IgD-negative memory B cell (primary cell): Measurements from ENCODE around the gene DLAT. TPM values are rescaled to one million over a fixed set of nuclear protein-coding genes. Genes with fewer than 3 reads are reported as not detected.

Experiments used
- polyA plus RNA-seq: library from polyadenylated mRNA; unstranded; fragments of 300-500 nt; fragmentation: Illumina TruSeq; gene quantifications from one replicate; pipeline ENCODE4 v1.2.3, GENCODE V29; 2021

DLAT gene
- polyA plus RNA-seq, 1 donor from 2014 or later, result 27.8 TPM

Other genes with a start within 250 kb of the DLAT start
- 13.6 TPM for gene ALG9, start 153.8 kb upstream of the DLAT start, polyA plus RNA-seq
- gene FDXACB1, start 146.2 kb upstream of the DLAT start, polyA plus RNA-seq, result 6.8 TPM
- 25.7 TPM for gene CFAP68, start 145.9 kb upstream of the DLAT start, polyA plus RNA-seq
- gene CRYAB, start 113.6 kb upstream of the DLAT start, polyA plus RNA-seq, result not detected
- gene HSPB2, start 112.7 kb upstream of the DLAT start, polyA plus RNA-seq, result not detected
- gene C11orf52, start 106.5 kb upstream of the DLAT start, polyA plus RNA-seq, result not detected
- gene DIXDC1, start 88.1 kb upstream of the DLAT start, polyA plus RNA-seq, result 0.34 TPM
- not detected for gene PIH1D2, start 48.6 kb downstream of the DLAT start, polyA plus RNA-seq
- gene NKAPD1, start 48.9 kb downstream of the DLAT start, polyA plus RNA-seq, result 18.7 TPM
- gene TIMM8B, start 61.3 kb downstream of the DLAT start, polyA plus RNA-seq, result 55.9 TPM
- 142 TPM for gene SDHD, start 61.5 kb downstream of the DLAT start, polyA plus RNA-seq
- 0.65 TPM for gene IL18, start 138.7 kb downstream of the DLAT start, polyA plus RNA-seq
- gene TEX12, start 142.0 kb downstream of the DLAT start, polyA plus RNA-seq, result 0.20 TPM
- 0.30 TPM for gene BCO2, start 150.1 kb downstream of the DLAT start, polyA plus RNA-seq
- 11.4 TPM for gene PTS, start 201.0 kb downstream of the DLAT start, polyA plus RNA-seq
- gene PLET1, start 235.5 kb downstream of the DLAT start, polyA plus RNA-seq, result not detected